GM18498 (cell line): Measurements from ENCODE around the gene COX19.

Experiments
- ATAC-seq: cut with Tn5 transposase; IDR thresholded peaks from one replicate; pipeline ENCODE4 v1.9.1; 2021; ENCODE audit warnings: mild to moderate bottlenecking, moderate library complexity; ENCODE audit not compliant: unreplicated experiment

Gene COX19

GRCh38 chr7:992709-993607 lies 17.6 kb upstream of the COX19 start:
- peak; percentile 84 for ATAC-seq

DNA sequence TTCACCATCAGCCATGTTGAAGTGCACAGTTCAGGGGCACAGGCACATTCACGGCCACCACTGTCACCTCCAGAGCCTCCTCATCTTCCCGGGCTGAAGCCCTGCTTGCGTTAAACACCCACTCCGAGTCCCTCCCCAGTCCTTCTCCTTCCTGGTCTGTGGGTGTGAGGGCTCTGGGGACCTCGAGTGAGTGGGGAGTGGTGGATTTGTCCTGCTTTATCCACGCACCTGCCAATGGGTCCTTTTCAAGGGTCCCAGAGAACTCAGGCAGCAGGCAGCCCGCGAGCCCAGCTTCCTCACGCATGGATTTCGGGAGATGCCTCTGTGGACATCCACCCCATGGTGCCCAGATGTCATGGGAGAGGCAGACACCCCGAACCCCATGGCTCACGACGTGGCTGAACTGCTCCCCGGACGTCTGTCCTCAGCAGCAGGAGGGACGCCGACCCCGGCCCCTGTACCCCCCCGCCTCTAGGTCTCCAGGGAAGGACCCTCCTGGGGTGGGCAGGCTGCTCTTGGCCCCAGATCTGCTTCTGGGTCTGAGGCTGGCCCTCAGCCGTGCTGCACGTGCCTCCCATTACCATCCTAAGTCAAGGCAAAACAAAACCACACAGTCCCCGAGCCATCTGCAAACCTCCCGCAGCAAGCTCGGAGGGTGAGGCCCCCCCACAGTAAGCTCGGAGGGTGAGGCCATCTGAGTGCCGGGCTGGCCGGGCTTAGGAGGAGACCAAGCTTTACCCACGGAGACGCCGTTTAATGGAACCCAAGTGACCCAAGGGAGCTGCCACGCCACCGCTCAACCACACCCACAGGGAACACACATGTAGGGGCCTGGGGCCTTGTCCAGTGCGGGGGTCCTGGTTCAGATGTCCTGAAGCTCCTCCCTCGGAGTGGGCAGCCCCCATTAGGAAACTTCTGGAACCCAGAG lies 16.6 kb upstream of the COX19 start:
- no peak for ATAC-seq

DNA sequence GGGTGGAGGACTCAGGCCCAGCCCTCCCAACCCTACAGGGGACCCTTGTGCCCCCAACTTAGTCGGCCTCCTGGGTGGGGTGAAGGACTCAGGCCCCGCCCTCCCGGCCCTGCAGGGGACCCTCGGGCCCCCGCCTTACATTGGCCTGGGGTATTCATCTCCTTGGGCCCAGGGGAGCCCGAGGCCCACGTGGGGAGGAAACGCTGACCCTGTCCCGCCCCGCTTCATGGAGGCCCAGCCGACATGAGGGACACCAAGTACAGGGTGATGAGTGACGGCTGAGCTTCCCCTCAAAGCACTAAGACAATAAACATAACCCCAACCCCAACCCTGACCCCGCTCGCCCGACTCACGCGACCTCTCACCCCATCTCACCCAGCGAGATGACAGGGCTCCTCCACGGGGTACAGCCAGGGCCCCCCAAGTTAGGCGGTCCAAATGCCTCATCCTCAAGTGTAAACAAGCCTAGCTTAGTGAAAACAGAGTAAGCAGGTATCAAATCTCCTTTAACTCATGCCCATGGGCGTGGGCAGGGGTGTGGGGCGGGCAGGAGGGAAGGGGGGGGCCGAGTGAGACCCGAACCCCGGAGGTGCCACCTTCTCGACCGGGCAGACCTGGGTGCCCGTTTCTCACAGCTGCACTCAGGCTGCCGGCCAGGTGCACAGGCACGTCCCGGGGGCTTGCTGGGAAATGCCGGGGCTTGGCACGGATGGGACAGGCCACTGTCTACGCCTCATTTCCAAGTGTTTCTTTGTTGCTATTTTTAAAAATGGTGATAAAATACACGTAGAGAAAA lies 15.8 kb upstream of the COX19 start:
- ATAC-seq = no peak

- no peak for ATAC-seq
Measured at GRCh38 chr7:990352-990932, 15.1 kb upstream of the COX19 start.

GRCh38 chr7:988963-989529 lies 13.7 kb upstream of the COX19 start:
- no peak for ATAC-seq

GRCh38 chr7:988426-988911 lies 13.1 kb upstream of the COX19 start:
- ATAC-seq = no peak

GRCh38 chr7:987909-988308 lies 12.6 kb upstream of the COX19 start:
- ATAC-seq = no peak

- ATAC-seq = no peak
Measured at GRCh38 chr7:986766-987751, 11.7 kb upstream of the COX19 start.

DNA sequence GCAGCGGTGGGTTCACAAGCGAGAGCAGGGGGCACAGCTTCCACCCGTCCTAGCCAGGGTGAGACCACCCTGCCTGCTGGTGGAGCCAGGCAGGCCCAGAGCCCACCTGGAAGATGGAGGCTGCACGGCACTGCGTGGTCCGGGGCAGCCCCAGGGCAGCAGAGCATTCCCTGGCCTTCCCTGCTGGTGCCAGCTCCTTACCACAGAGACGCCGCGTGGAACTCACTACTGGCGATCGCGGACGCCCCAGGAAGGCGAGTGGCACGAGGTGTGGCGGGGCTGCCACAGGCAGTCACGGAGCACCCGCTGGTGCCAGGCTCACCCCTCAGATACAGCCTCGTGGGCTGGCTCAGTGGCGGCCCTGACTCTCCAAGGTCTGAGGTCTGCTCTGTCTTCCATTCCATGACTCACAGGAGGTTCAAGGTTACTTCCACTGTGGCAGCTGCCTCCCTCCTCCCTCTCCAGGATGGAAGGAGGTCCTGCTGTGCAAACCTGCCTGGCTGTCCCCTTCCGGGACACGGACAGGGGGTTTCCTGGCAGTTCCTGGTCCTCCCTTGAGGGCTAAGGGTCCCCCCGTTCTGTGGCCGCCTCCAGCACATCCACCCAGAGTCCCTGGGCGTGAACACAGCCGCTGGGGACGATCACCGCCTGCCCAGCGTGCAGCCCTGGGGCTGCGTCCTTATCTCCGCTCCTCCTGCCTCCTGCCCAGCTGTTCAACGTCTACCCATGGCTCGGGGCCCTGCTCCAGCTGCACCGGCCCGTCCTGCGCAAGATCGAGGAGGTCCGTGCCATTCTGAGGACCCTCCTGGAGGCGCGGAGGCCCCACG lies 10.8 kb upstream of the COX19 start:
- no peak for ATAC-seq

GRCh38 chr7:985127-985416 lies 9.7 kb upstream of the COX19 start:
- no peak for ATAC-seq

DNA sequence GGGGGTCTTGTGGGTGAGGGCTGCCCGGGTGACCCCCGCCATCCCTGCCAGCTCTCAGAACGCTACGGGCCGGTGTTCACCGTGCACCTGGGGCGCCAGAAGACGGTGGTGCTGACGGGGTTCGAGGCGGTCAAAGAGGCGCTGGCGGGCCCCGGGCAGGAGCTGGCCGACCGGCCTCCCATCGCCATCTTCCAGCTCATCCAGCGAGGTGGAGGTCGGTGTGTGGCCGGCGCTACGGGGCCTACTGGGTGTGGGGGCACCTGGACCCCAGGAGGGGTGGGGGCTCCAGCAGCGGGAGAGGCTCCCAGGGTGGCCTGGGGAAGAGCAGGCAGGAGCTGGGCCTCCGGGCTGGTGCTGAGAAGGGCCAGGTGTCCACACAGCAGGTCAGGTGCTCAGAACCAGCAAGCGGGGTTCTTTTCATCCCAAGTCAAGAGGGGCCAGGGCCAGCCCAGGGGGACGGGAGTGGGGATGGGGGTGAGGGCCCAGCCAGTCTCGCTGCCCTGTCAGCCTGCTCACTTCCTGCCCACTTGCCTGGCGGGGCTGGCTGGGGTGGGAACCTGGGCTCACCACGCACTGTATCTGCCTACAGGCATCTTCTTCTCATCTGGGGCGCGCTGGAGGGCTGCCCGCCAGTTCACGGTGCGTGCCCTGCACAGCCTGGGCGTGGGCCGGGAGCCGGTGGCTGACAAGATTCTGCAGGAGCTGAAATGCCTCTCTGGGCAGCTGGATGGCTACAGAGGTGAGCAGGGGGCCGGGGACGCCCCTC lies 9.2 kb upstream of the COX19 start:
- no peak for ATAC-seq

- no peak for ATAC-seq
Measured at GRCh38 chr7:983616-984071, 8.3 kb upstream of the COX19 start.

- no peak for ATAC-seq
Measured at GRCh38 chr7:983004-983615, 7.8 kb upstream of the COX19 start, which contains the start of gene CYP2W1. Gene CYP2W1, plus strand, starts transcription at chr7:983181. Its CDS starts 31 bp downstream, at chr7:983212.

DNA sequence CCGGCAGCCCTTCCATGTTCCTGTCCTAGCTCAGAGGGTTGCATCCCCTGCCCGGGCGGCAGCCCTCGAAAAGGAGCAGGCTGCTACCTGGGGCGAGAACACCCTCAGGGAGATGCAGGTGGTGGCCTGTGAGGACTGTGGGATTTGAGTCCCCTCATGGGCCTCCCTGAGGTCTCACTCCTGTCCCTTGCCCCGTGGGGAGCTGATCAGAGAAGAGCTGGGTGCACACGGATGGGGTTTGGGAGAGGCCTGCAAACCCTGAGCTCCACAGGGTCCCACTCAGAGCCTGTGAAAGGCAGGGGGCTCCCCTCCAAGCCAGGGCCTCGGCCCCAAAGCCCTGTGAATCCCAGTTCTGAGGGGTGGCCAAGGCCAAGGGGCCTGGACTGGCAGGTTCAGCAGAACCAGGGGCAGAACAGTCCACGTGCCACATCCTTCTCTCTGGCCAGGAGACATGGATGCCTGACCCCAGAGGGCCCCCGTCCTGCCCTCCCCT lies 7.2 kb upstream of the COX19 start:
- ATAC-seq = no peak

DNA sequence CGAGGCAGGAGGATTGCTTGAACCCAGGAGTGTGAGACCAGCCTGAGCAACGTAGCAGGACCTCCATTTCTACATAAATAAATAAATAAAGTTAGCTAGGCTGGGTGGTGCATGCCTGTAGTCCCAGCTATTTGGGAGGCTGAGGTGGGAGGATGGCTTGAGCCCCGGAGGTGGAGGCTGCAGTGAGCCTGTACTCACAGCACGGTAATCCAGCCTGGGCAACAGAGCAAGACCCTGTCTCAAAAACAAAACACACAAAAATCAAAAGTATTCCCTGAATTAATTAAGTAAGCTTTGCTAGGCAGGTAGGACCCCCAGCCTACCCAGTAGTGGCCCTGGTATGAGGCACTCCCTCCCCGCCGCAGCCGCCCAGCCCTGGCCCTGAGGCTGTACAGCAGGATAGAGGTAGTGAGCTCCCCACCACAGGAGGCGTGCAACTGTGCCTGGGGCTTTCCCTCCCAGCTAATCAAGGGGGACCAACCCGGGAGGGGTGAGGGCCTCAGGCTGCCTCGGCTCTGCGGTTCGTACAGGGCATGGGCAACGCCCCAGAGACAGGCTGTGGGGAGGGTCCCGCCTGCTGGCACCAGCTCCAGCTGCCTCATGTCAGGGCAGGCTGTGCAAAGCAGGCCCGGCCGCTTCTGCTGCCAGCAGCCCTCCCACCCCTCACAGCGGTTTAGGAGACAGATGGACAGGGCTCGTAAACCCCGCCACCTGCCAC lies 6.6 kb upstream of the COX19 start:
- no peak for ATAC-seq
